Superior temporal gyrus (tissue), 1 donor: ENCODE measurements around the gene HSD17B10.
"Not testable (repeated sequence)": the region's sequence is repeated elsewhere in the genome, so short reads cannot be mapped to it uniquely, and the experiment has no call there.

Experiments
- DNase-seq: peaks from one replicate; pipeline ENCODE4 v3.0.0-alpha.2; 2016; ENCODE audit errors: extremely low spot score

HSD17B10 gene

DNA sequence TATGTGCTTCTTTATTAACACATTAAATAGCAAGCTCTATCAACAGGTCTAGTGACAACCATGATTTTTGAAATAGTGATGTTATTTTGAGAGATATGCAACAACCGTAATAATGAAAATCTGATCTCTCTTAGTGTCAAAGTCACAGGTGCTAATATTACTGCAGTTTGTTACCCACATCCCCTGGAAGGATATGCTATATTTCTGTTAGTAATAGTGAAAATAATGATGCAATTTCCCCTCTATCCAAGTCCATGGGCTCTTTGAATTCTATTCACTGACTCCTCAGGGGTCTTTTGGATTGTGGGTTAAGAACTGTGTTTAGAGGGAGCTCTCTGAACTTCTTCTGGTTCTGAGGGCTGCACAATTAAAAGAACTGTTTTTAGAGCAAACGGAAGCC, 3.0 kb upstream of the HSD17B10 start:
- DNase-seq: no peak

DNA sequence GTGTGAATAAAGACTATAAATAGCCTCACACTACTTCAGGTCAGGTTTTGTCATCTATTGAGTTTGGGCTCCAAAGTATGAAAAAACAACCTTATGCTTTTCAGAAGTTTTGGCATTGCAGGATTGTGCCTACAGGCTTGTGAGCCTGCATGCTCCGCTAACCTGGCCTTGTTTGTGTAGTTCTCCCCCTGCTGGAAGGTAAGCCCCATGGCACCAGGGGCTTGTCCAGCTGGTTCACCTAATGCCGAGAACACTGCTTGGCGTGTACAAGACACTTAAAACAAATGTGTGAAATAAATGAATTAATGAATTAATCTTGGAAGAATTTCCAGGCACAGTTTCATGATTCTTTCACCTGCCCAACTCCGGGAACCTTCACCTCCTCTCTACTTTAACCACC, 1.8 kb upstream of the HSD17B10 start:
- peak; percentile 46 for DNase-seq

GRCh38 chrX:53430231-53430630, 3.9 kb downstream of the HSD17B10 start:
- no peak for DNase-seq

GRCh38 chrX:53429755-53430154, 4.4 kb downstream of the HSD17B10 start:
- no peak for DNase-seq

- DNase-seq: no peak
These were observed 11.3 kb downstream of the HSD17B10 start, which contains the start of gene RIBC1 for GRCh38 chrX:53422861-53423306. RIBC1 (plus strand) TSS chrX:53422873; CDS start chrX:53426277, 3,404 bp downstream.

- peak; percentile 92 for DNase-seq
These were observed 11.9 kb downstream of the HSD17B10 start, which contains the start of gene SMC1A for GRCh38 chrX:53422086-53422860. SMC1A (minus strand) TSS chrX:53422654; CDS start chrX:53422600, 54 bp downstream.

GRCh38 chrX:53421772-53422085, 12.4 kb downstream of the HSD17B10 start:
- no peak for DNase-seq

DNA sequence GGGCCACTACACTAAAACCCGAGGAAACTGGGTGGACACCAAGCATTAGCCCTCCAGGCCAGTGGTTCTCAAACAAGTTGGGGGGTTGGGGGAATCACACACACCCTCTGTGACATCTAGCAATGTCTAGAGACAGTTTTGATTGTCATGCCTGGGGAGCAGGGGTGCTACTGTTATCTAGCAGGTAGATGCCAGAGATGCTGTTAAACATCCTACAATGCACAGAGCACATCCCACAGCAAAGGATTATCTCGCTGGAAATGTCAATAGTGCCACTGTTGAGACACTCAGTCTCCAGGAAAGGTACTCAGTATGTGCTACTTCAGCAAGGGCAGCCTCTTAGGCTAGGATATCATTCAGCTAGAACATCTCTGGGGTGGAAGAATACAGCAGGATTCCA, 13.0 kb downstream of the HSD17B10 start:
- no peak for DNase-seq

- DNase-seq: not testable (repeated sequence)
These were observed 13.8 kb downstream of the HSD17B10 start for GRCh38 chrX:53420351-53420750.

DNA sequence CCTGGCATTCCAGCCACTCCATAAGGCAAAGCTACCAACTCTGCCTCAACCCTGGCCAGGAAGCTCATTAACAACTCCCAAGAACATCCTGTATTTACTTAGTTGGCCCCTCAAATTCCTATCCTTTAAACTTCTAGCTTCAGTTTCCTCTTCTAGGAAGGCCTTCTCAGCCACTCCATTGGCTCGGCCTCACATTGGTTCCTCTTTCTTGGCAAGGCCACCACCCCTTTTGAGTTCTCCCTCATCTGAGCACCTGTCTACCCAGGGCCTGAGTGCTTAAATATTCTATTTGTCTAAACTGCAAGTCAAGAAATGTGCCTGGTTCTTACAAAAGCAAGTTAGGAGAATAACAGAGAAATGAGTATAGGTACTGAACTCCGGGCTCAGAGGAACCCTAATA, 21.7 kb downstream of the HSD17B10 start:
- DNase-seq: no peak

- no peak for DNase-seq
These were observed 30.6 kb downstream of the HSD17B10 start for GRCh38 chrX:53403535-53403934.

DNA sequence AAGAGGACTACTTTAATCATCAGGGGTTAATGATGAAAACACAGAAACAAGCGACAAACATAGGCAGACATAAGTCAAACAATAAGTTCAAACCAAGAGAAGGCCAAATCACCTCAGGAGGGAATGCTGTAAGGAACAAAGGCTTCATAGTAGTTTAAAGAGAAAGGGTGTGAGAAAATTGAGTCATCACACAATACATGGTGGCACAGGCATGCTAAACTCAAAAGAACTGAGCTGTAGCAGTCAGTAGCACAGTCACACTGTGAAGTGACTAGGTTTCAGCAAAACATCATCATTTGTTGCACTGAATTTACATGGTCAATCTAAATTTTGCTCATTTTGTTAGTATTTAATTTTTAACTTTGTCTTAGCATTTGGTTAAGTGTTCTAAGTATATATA, 36.0 kb downstream of the HSD17B10 start:
- DNase-seq: no peak

DNA sequence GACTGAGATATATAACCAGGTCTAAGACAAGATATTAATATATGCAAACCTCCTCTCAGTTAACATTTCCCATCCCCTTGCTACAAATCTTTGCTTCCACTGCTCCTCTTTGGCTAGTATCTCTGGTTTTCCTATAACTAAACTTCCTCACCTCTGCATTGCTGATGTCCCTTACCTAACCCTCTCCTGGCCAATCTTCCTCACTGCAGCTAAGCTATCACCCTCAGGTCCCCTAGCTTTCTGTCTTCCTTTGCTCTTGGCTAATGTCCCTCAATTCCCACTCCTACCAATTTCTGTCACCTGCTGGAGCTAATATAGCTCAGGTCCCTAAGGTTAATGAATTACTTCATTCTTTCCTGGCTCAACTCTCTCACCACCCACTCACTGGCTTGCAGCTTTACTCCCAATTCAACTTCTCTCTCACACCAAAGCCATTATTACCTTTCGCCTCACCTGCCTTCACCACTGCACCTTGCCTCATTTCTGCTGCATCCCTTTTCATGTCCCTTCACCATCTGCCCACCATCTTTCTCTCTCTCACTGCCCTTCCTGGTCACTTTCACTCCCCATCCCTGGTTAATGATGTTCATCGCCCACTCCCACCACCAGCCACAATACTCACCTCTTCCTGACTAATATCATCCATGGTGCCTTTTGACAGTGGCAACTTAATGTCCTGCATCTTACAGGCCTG, 38.4 kb downstream of the HSD17B10 start:
- no peak for DNase-seq

DNA sequence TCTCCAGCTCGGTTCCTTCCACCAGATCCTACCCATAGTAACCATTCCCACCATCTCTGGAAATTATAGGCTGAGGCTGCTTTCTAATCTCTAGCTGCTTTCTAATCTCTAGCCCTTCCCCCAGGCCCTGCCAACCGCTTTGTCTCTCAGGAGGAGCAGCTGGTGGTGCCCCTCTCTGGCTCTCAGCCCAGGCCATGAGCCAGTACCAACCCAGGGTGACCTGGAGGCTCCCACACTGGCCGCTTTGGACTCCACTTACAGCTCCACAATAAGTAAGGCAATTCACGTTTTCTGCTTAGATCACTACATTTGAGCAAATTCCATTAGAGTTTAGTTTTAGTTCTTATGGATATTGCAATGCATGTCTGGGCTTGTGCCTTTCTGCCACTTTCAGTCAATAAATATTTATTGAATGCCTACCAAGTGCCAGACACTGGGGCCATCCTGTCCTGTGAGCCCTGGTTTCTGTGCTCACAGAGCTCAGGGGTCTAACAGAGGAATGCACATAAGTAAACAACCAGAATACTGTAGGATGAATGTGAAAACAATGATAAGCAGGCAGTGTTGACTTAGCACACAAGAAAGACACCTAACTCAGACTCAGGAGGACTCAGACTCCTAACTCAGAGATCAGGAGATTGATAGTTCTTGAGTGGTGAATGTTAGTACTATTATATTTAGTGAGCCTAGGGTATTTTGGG, 50.6 kb downstream of the HSD17B10 start:
- DNase-seq: no peak
